ENCODE measurements around the gene PLEKHA1. TPM values are rescaled to one million over a fixed set of nuclear protein-coding genes. Genes with fewer than 3 reads are reported as not detected.

Gene PLEKHA1
- total and polyA plus RNA-seq, 2 experiments from 2014 or later, result 54.0 to 62.6 TPM

GRCh38 chr10:122402548-122403131, 28.1 kb downstream of the PLEKHA1 start:
- Histone ChIP-seq H3K9me3 (ENCODE audit: low read depth) (no peaks in the 10 kb centered on the region), H3K79me2 (peaks cover 2% of the 10 kb centered on the region), H4K20me1 (ENCODE audit: insufficient read depth, poor library complexity, severe bottlenecking) (no peaks in the 10 kb centered on the region), H2AFZ (no peak overlapping the region), H3K4me2 (no peak overlapping the region), H3K36me3 (replicated peaks; ENCODE audit: insufficient read depth, low read depth) (no peaks in the 10 kb centered on the region), H3K27me3 (no peaks in the 10 kb centered on the region), H3K4me3 (no peak overlapping the region), H3K9me2 (replicated peaks; ENCODE audit: insufficient read depth) (no peaks in the 10 kb centered on the region), H3K27ac (no peak overlapping the region), H3K4me1 (ENCODE audit: insufficient read depth) (no peaks in the 10 kb centered on the region)
- no peak for DNase-seq (ENCODE audit: low spot score)
- WGBS (ENCODE audit: low lambda C conversion rate, missing lambda C conversion rate), result 95% methylated on average over 5 of the region's 5 CpGs
- TF ChIP-seq EZH2 (IDR thresholded peaks at IDR 0.05; ENCODE audit: borderline replicate concordance), result no peak

DNA sequence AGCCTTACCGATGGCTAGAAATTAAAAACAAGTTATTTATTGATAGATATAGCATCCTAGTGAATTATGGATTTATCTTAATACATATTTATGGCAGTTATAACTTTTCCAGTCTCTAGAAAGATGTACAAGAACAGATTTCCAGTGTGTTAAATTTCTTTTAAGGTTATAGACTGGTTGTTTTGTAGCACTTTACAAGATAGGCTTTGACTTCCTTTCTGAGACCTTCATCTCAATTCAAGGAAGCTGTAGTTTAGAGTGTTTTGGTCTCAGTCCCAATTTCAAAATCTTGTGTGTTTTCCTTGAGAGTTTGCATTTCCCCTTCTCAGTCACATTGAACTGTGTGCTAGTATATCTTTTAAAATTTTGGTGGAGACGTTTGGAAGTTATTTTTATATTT, 30.1 kb downstream of the PLEKHA1 start:
- Histone ChIP-seq H3K27ac (no peak overlapping the region), H3K9me2 (replicated peaks; ENCODE audit: insufficient read depth) (no peaks in the 10 kb centered on the region), H3K79me2 (peaks cover 2% of the 10 kb centered on the region), H3K4me1 (ENCODE audit: insufficient read depth) (no peaks in the 10 kb centered on the region), H3K36me3 (replicated peaks; ENCODE audit: insufficient read depth, low read depth) (no peaks in the 10 kb centered on the region), H3K9me3 (ENCODE audit: low read depth) (no peaks in the 10 kb centered on the region), H3K27me3 (no peaks in the 10 kb centered on the region), H3K4me2 (no peak overlapping the region), H2AFZ (no peak overlapping the region), H4K20me1 (ENCODE audit: insufficient read depth, poor library complexity, severe bottlenecking) (no peaks in the 10 kb centered on the region), H3K4me3 (no peak overlapping the region)
- 90% methylated on average over 2 of the region's 2 CpGs for WGBS (ENCODE audit: low lambda C conversion rate, missing lambda C conversion rate)
- TF ChIP-seq EZH2 (IDR thresholded peaks at IDR 0.05; ENCODE audit: borderline replicate concordance) (no peak), CTCF (IDR thresholded peaks at IDR 0.05; ENCODE audit: poor library complexity) (no peak), EZH2phosphoT487 (IDR thresholded peaks at IDR 0.05; ENCODE audit: low read depth, severe bottlenecking, unreplicated experiment) (no peak)
- no peak for DNase-seq (ENCODE audit: low spot score)

DNA sequence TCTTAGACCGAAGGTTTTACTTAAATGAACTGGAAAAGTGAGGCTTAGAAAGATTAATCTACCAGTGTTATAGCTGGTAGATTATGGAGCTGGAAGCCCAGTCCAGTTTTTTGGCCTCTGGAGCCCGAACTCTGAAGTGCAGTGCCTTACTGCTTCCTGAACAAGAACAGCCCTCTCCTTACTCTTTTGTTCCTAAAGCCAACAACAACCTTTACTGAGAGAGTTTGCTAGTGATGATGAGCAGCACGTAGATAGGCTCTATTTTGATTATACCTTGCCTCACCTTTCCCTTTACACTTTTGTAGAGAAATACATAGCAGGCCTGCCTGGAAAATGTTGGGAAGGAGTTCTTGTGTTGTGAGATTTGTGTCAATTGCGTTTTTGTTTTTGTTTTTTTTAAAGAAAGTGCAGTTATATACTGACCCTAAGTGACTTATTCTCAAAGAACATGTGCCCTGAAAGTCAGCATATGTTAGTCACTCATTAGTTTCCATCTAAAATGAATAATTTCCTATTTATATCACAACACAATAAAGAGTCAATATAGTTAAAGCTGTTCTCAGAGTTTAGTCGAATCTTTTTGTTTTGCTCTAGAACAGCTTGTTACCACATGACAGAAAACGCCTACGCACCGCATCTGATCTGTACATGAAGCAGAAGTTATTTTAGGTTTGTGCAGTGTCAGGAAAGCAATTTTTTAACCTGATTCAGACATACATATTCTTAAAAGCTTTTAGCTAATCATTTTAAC, 33.0 kb downstream of the PLEKHA1 start:
- TF ChIP-seq EZH2 (IDR thresholded peaks at IDR 0.05; ENCODE audit: borderline replicate concordance) (no peak), CTCF (IDR thresholded peaks at IDR 0.05; ENCODE audit: poor library complexity) (no peak), EZH2phosphoT487 (IDR thresholded peaks at IDR 0.05; ENCODE audit: low read depth, severe bottlenecking, unreplicated experiment) (no peak)
- WGBS (ENCODE audit: low lambda C conversion rate, missing lambda C conversion rate), result 80% methylated on average over 8 of the region's 8 CpGs

DNA sequence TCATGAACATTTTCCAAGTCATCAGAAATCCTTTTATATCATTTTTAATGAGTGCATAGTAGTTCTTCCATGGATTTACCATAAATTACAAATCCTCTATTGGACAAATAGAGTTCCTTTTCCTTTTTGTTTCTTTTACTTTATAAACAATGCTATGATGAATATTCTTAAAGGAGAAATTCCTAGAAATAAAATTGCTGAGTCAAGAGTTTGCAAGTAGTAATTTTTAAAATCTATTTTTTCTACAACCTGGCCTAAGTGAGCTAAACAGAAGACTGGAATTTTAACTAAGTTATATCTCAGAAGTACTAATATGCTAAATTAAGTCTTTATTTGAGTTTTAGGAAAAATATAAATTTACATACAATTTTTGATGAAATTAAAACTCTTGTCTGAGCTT, 38.8 kb downstream of the PLEKHA1 start:
- H3K9me2 ChIP-seq (replicated peaks; ENCODE audit: insufficient read depth), result no peaks in the 10 kb centered on the region
- TF ChIP-seq EZH2 (IDR thresholded peaks at IDR 0.05; ENCODE audit: borderline replicate concordance), result no peak
- no peaks in the 10 kb centered on the region for H3K36me3 ChIP-seq (replicated peaks; ENCODE audit: insufficient read depth, low read depth)
- H4K20me1 ChIP-seq (ENCODE audit: insufficient read depth, poor library complexity, severe bottlenecking), result no peaks in the 10 kb centered on the region
- H3K27ac ChIP-seq, result no peak overlapping the region
- H3K27me3 ChIP-seq, result no peaks in the 10 kb centered on the region
- H3K4me3 ChIP-seq, result no peak overlapping the region
- H3K4me2 ChIP-seq, result no peak overlapping the region
- no peak overlapping the region for H2AFZ ChIP-seq
- no peaks in the 10 kb centered on the region for H3K9me3 ChIP-seq (ENCODE audit: low read depth)
- H3K4me1 ChIP-seq (ENCODE audit: insufficient read depth), result no peaks in the 10 kb centered on the region
- DNase-seq (ENCODE audit: low spot score), result no peak
- H3K79me2 ChIP-seq, result no peaks in the 10 kb centered on the region

More for the DNA sequence above, 33.0 kb downstream of the PLEKHA1 start:
- Histone ChIP-seq H4K20me1 (ENCODE audit: insufficient read depth, poor library complexity, severe bottlenecking) (no peaks in the 10 kb centered on the region), H3K4me2 (no peak overlapping the region), H2AFZ (no peak overlapping the region), H3K27ac (no peak overlapping the region), H3K27me3 (no peaks in the 10 kb centered on the region), H3K9me3 (ENCODE audit: low read depth) (no peaks in the 10 kb centered on the region), H3K79me2 (peaks cover 2% of the 10 kb centered on the region), H3K36me3 (replicated peaks; ENCODE audit: insufficient read depth, low read depth) (no peaks in the 10 kb centered on the region), H3K4me3 (no peak overlapping the region), H3K9me2 (replicated peaks; ENCODE audit: insufficient read depth) (no peaks in the 10 kb centered on the region), H3K4me1 (ENCODE audit: insufficient read depth) (no peaks in the 10 kb centered on the region)
- DNase-seq (ENCODE audit: low spot score), result no peak
